ENCODE data around the gene BDP1.

Gene BDP1

GRCh38 chr5:71586941-71587765 lies 131.7 kb downstream of the BDP1 start, which contains the start of gene MCCC2:
Gene MCCC2 (plus strand): TSS chr5:71587340. CDS start chr5:71587426, 86 bp downstream.
- peak; percentile 90 to 96 (median 93) for DNase-seq
- H3K27ac ChIP-seq (ENCODE audit: insufficient read depth, low read length, poor library complexity, severe bottlenecking), result peak within 1 kb of the TSS; percentile 94
- no peaks in the 10 kb centered on the region for H3K27me3 ChIP-seq (replicated peaks; ENCODE audit: control insufficient read depth, insufficient read depth, low read length, poor library complexity, severe bottlenecking)
- peak within 1 kb of the TSS; percentile 86 for H3K4me3 ChIP-seq (ENCODE audit: insufficient read depth, low read depth, low read length, poor library complexity, severe bottlenecking)
- H3K4me1 ChIP-seq (ENCODE audit: control insufficient read depth, insufficient read depth, low read length, poor library complexity, severe bottlenecking), result peaks cover 23% of the 10 kb centered on the region
- no peaks in the 10 kb centered on the region for H3K9me3 ChIP-seq (ENCODE audit: control insufficient read depth, low read length)
- H3K36me3 ChIP-seq (ENCODE audit: control insufficient read depth, insufficient read depth, low read length), result no peaks in the 10 kb centered on the region

- H3K27me3 ChIP-seq (replicated peaks; ENCODE audit: control insufficient read depth, insufficient read depth, low read length, poor library complexity, severe bottlenecking), result no peaks in the 10 kb centered on the region
- H3K4me1 ChIP-seq (ENCODE audit: control insufficient read depth, insufficient read depth, low read length, poor library complexity, severe bottlenecking), result peaks cover 23% of the 10 kb centered on the region
- H3K9me3 ChIP-seq (ENCODE audit: control insufficient read depth, low read length), result no peaks in the 10 kb centered on the region
- peak overlapping the region; percentile 86 for H3K4me3 ChIP-seq (ENCODE audit: insufficient read depth, low read depth, low read length, poor library complexity, severe bottlenecking)
- H3K27ac ChIP-seq (ENCODE audit: insufficient read depth, low read length, poor library complexity, severe bottlenecking), result peak overlapping the region; percentile 94
- H3K36me3 ChIP-seq (ENCODE audit: control insufficient read depth, insufficient read depth, low read length), result no peaks in the 10 kb centered on the region
- DNase-seq, result no peak
Measured at GRCh38 chr5:71587766-71588532, 132.5 kb downstream of the BDP1 start.

- DNase-seq, result no peak
- no peak overlapping the region for H3K4me3 ChIP-seq (ENCODE audit: insufficient read depth, low read depth, low read length, poor library complexity, severe bottlenecking)
- no peaks in the 10 kb centered on the region for H3K36me3 ChIP-seq (ENCODE audit: control insufficient read depth, insufficient read depth, low read length)
- no peak overlapping the region for H3K27ac ChIP-seq (ENCODE audit: insufficient read depth, low read length, poor library complexity, severe bottlenecking)
- peaks cover 23% of the 10 kb centered on the region for H3K4me1 ChIP-seq (ENCODE audit: control insufficient read depth, insufficient read depth, low read length, poor library complexity, severe bottlenecking)
- H3K9me3 ChIP-seq (ENCODE audit: control insufficient read depth, low read length), result no peaks in the 10 kb centered on the region
- no peaks in the 10 kb centered on the region for H3K27me3 ChIP-seq (replicated peaks; ENCODE audit: control insufficient read depth, insufficient read depth, low read length, poor library complexity, severe bottlenecking)
Measured at GRCh38 chr5:71588533-71588885, 133.1 kb downstream of the BDP1 start.

- Histone ChIP-seq H3K27ac (ENCODE audit: insufficient read depth, low read length, poor library complexity, severe bottlenecking) (no peak overlapping the region), H3K4me1 (ENCODE audit: control insufficient read depth, insufficient read depth, low read length, poor library complexity, severe bottlenecking) (peaks cover 23% of the 10 kb centered on the region), H3K4me3 (ENCODE audit: insufficient read depth, low read depth, low read length, poor library complexity, severe bottlenecking) (no peak overlapping the region), H3K9me3 (ENCODE audit: control insufficient read depth, low read length) (no peaks in the 10 kb centered on the region), H3K36me3 (ENCODE audit: control insufficient read depth, insufficient read depth, low read length) (no peaks in the 10 kb centered on the region), H3K27me3 (replicated peaks; ENCODE audit: control insufficient read depth, insufficient read depth, low read length, poor library complexity, severe bottlenecking) (no peaks in the 10 kb centered on the region)
- DNase-seq, result no peak
Measured at GRCh38 chr5:71589903-71590302, 134.5 kb downstream of the BDP1 start.

GRCh38 chr5:71591100-71591499 lies 135.6 kb downstream of the BDP1 start:
- no peak overlapping the region for H3K27ac ChIP-seq (ENCODE audit: insufficient read depth, low read length, poor library complexity, severe bottlenecking)
- H3K4me1 ChIP-seq (ENCODE audit: control insufficient read depth, insufficient read depth, low read length, poor library complexity, severe bottlenecking), result peaks cover 23% of the 10 kb centered on the region
- no peaks in the 10 kb centered on the region for H3K36me3 ChIP-seq (ENCODE audit: control insufficient read depth, insufficient read depth, low read length)
- no peaks in the 10 kb centered on the region for H3K27me3 ChIP-seq (replicated peaks; ENCODE audit: control insufficient read depth, insufficient read depth, low read length, poor library complexity, severe bottlenecking)
- H3K4me3 ChIP-seq (ENCODE audit: insufficient read depth, low read depth, low read length, poor library complexity, severe bottlenecking), result no peak overlapping the region
- no peak for DNase-seq
- no peaks in the 10 kb centered on the region for H3K9me3 ChIP-seq (ENCODE audit: control insufficient read depth, low read length)

GRCh38 chr5:71596169-71596568 lies 140.7 kb downstream of the BDP1 start:
- H3K27me3 ChIP-seq (replicated peaks; ENCODE audit: control insufficient read depth, insufficient read depth, low read length, poor library complexity, severe bottlenecking), result no peaks in the 10 kb centered on the region
- no peak for DNase-seq
- H3K4me1 ChIP-seq (ENCODE audit: control insufficient read depth, insufficient read depth, low read length, poor library complexity, severe bottlenecking), result peaks cover 7% of the 10 kb centered on the region
- no peak overlapping the region for H3K4me3 ChIP-seq (ENCODE audit: insufficient read depth, low read depth, low read length, poor library complexity, severe bottlenecking)
- no peak overlapping the region for H3K27ac ChIP-seq (ENCODE audit: insufficient read depth, low read length, poor library complexity, severe bottlenecking)
- peaks cover 24% of the 10 kb centered on the region for H3K36me3 ChIP-seq (ENCODE audit: control insufficient read depth, insufficient read depth, low read length)
- H3K9me3 ChIP-seq (ENCODE audit: control insufficient read depth, low read length), result no peaks in the 10 kb centered on the region

- H3K9me3 ChIP-seq (ENCODE audit: control insufficient read depth, low read length), result no peaks in the 10 kb centered on the region
- no peak overlapping the region for H3K4me3 ChIP-seq (ENCODE audit: insufficient read depth, low read depth, low read length, poor library complexity, severe bottlenecking)
- peaks cover 7% of the 10 kb centered on the region for H3K4me1 ChIP-seq (ENCODE audit: control insufficient read depth, insufficient read depth, low read length, poor library complexity, severe bottlenecking)
- DNase-seq, result no peak
- H3K36me3 ChIP-seq (ENCODE audit: control insufficient read depth, insufficient read depth, low read length), result peaks cover 24% of the 10 kb centered on the region
- no peak overlapping the region for H3K27ac ChIP-seq (ENCODE audit: insufficient read depth, low read length, poor library complexity, severe bottlenecking)
- H3K27me3 ChIP-seq (replicated peaks; ENCODE audit: control insufficient read depth, insufficient read depth, low read length, poor library complexity, severe bottlenecking), result no peaks in the 10 kb centered on the region
Measured at GRCh38 chr5:71597001-71597400, 141.6 kb downstream of the BDP1 start.

- peaks cover 36% of the 10 kb centered on the region for H3K36me3 ChIP-seq (ENCODE audit: control insufficient read depth, insufficient read depth, low read length)
- no peaks in the 10 kb centered on the region for H3K27me3 ChIP-seq (replicated peaks; ENCODE audit: control insufficient read depth, insufficient read depth, low read length, poor library complexity, severe bottlenecking)
- H3K4me1 ChIP-seq (ENCODE audit: control insufficient read depth, insufficient read depth, low read length, poor library complexity, severe bottlenecking), result peaks cover 7% of the 10 kb centered on the region
- no peak overlapping the region for H3K4me3 ChIP-seq (ENCODE audit: insufficient read depth, low read depth, low read length, poor library complexity, severe bottlenecking)
- H3K27ac ChIP-seq (ENCODE audit: insufficient read depth, low read length, poor library complexity, severe bottlenecking), result peak overlapping the region; percentile 36
- no peak for DNase-seq
- H3K9me3 ChIP-seq (ENCODE audit: control insufficient read depth, low read length), result no peaks in the 10 kb centered on the region
Measured at GRCh38 chr5:71600783-71601182, 145.3 kb downstream of the BDP1 start.

- Histone ChIP-seq H3K9me3 (ENCODE audit: control insufficient read depth, low read length) (no peaks in the 10 kb centered on the region), H3K4me3 (ENCODE audit: insufficient read depth, low read depth, low read length, poor library complexity, severe bottlenecking) (no peak overlapping the region), H3K4me1 (ENCODE audit: control insufficient read depth, insufficient read depth, low read length, poor library complexity, severe bottlenecking) (peaks cover 7% of the 10 kb centered on the region), H3K36me3 (ENCODE audit: control insufficient read depth, insufficient read depth, low read length) (peaks cover 36% of the 10 kb centered on the region), H3K27me3 (replicated peaks; ENCODE audit: control insufficient read depth, insufficient read depth, low read length, poor library complexity, severe bottlenecking) (no peaks in the 10 kb centered on the region), H3K27ac (ENCODE audit: insufficient read depth, low read length, poor library complexity, severe bottlenecking) (peak overlapping the region; percentile 36)
- peak; percentile 51 to 67 (median 61) for DNase-seq
Measured at GRCh38 chr5:71601222-71602026, 146.0 kb downstream of the BDP1 start.
